Glutamatergic neuron (in vitro differentiated cells): ENCODE results near the gene TMEM116. TPM values are rescaled to one million over a fixed set of nuclear protein-coding genes. Genes with fewer than 3 reads are reported as not detected.

Experiments used
- DNase-seq: peaks from one replicate; pipeline ENCODE4 v3.0.0; 2022
- H3K27ac Mint-ChIP-seq: one replicate; pipeline ENCODE4 v1.8.0; 2020; ENCODE audit warnings: mild to moderate bottlenecking, mixed read lengths, inconsistent platforms; ENCODE audit not compliant: unreplicated experiment
- H3K27me3 Mint-ChIP-seq: one replicate; pipeline ENCODE4 v1.8.0; 2020; ENCODE audit warnings: mild to moderate bottlenecking, moderate library complexity, mixed read lengths, inconsistent platforms; ENCODE audit not compliant: unreplicated experiment
- H3K36me3 Mint-ChIP-seq: one replicate; pipeline ENCODE4 v1.8.0; 2020; ENCODE audit warnings: mild to moderate bottlenecking, mixed read lengths, inconsistent platforms; ENCODE audit not compliant: unreplicated experiment
- H3K4me1 Mint-ChIP-seq: one replicate; pipeline ENCODE4 v1.8.0; 2020; ENCODE audit warnings: mild to moderate bottlenecking, low read depth, mixed read lengths, inconsistent platforms; ENCODE audit not compliant: unreplicated experiment
- H3K4me3 Mint-ChIP-seq: one replicate; pipeline ENCODE4 v1.8.0; 2020; ENCODE audit warnings: mild to moderate bottlenecking, mixed read lengths, inconsistent platforms; ENCODE audit not compliant: unreplicated experiment
- H3K9me3 Mint-ChIP-seq: one replicate; pipeline ENCODE4 v1.8.0; 2020; ENCODE audit warnings: mild to moderate bottlenecking, moderate library complexity, mixed read lengths, inconsistent platforms; ENCODE audit not compliant: unreplicated experiment
- CTCF ChIP-seq: fragments of 200-600 bp; sonication (generic); IDR thresholded peaks from one replicate; pipeline ENCODE4 v1.5.0; 2021; ENCODE audit not compliant: partially characterized antibody, unreplicated experiment
- total RNA-seq: library from RNA; stranded (reverse); fragmentation: NEBNext Ultra II Directional; extraction: Animal tissue kit (Norgen Biotek cat#: 25700); gene quantifications from one replicate; pipeline ENCODE4 v1.2.1, GENCODE V29; 2021; ENCODE audit not compliant: unreplicated experiment

The TMEM116 gene
- total RNA-seq, 1 donor from 2014 or later: 9.7 TPM

GRCh38 chr12:111894556-111894955, 118.4 kb downstream of the TMEM116 start:
- H3K36me3 Mint-ChIP-seq: peaks cover 14% of the 10 kb centered on the region
- no peak for DNase-seq
- no peak overlapping the region for H3K4me3 Mint-ChIP-seq
- H3K27me3 Mint-ChIP-seq: peaks cover 3% of the 10 kb centered on the region
- H3K4me1 Mint-ChIP-seq: no peaks in the 10 kb centered on the region
- TF ChIP-seq CTCF: no peak
- peaks cover 3% of the 10 kb centered on the region for H3K9me3 Mint-ChIP-seq
- no peak overlapping the region for H3K27ac Mint-ChIP-seq

- no peaks in the 10 kb centered on the region for H3K4me1 Mint-ChIP-seq
- peaks cover 4% of the 10 kb centered on the region for H3K27me3 Mint-ChIP-seq
- peaks cover 7% of the 10 kb centered on the region for H3K36me3 Mint-ChIP-seq
- H3K4me3 Mint-ChIP-seq: no peak overlapping the region
- DNase-seq: no peak
- H3K27ac Mint-ChIP-seq: no peak overlapping the region
- no peaks in the 10 kb centered on the region for H3K9me3 Mint-ChIP-seq
- no peak for TF ChIP-seq CTCF
Measured at GRCh38 chr12:111893287-111893686, 119.7 kb downstream of the TMEM116 start.

DNA sequence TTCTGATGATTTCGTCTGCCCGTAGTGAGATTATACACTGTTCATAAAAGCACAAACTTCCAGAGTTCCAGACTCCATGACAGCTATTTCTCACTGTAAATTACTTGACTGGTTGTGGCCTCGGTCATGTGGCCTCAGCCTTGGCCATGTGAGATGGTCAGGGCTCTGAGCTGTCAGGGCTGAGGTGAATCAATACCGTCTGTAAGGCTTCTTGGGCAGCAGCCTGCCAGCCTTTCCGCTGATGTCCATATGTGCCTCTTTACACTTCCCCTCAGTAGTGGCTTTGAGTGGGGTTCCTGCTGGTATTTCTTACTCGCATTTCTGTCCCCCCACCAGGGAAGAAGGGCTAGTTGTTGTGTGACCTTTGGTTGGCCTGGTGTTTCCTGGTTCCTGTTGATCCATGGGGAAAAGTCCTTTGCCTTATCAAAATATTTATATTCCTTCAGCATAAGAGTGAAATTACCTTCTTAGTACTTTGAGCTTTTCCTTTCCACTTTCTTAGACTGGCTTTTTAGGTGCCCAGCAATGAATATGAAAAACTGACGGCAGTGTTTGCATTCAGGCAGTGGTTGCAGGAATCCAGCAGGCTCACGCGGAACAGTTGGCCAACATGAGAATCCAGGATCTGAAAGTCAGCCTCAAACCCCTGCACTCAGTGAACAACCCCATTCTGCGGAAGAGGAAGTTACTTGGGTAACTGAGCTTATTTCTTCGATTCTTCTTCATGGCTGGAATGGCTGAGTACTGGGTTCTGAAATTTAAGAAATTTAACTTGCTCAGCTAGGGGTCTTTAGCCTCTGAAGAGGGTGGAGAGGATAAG, 124.8 kb downstream of the TMEM116 start:
- H3K4me3 Mint-ChIP-seq: no peak overlapping the region
- H3K27ac Mint-ChIP-seq: peak overlapping the region; percentile 62
- H3K27me3 Mint-ChIP-seq: peaks cover 3% of the 10 kb centered on the region
- peaks cover 4% of the 10 kb centered on the region for H3K9me3 Mint-ChIP-seq
- no peak for TF ChIP-seq CTCF
- H3K36me3 Mint-ChIP-seq: peaks cover 4% of the 10 kb centered on the region
- peaks cover 20% of the 10 kb centered on the region for H3K4me1 Mint-ChIP-seq
- peak; percentile 23 for DNase-seq

GRCh38 chr12:111886662-111887545, 126.1 kb downstream of the TMEM116 start:
- peaks cover 4% of the 10 kb centered on the region for H3K9me3 Mint-ChIP-seq
- peak overlapping the region; percentile 56 for H3K27ac Mint-ChIP-seq
- peaks cover 20% of the 10 kb centered on the region for H3K4me1 Mint-ChIP-seq
- no peak for DNase-seq
- peaks cover 4% of the 10 kb centered on the region for H3K36me3 Mint-ChIP-seq
- TF ChIP-seq CTCF: no peak
- H3K4me3 Mint-ChIP-seq: no peak overlapping the region
- H3K27me3 Mint-ChIP-seq: peaks cover 3% of the 10 kb centered on the region
